NCI-H82 treated with DMSO at 0.1 percent for 48 hours (cell line): ENCODE data around the gene FOXN4.

Experiments
- DNase-seq: peaks from one replicate; lab custom pipeline; 2025; ENCODE audit not compliant: unreplicated experiment; lab: John Stamatoyannopoulos, UW

FOXN4 gene

GRCh38 chr12:109281452-109281851 lies 27.6 kb downstream of the FOXN4 start:
- DNase-seq: no peak

- DNase-seq: no peak
Measured at GRCh38 chr12:109279525-109279924, 29.6 kb downstream of the FOXN4 start.

DNA sequence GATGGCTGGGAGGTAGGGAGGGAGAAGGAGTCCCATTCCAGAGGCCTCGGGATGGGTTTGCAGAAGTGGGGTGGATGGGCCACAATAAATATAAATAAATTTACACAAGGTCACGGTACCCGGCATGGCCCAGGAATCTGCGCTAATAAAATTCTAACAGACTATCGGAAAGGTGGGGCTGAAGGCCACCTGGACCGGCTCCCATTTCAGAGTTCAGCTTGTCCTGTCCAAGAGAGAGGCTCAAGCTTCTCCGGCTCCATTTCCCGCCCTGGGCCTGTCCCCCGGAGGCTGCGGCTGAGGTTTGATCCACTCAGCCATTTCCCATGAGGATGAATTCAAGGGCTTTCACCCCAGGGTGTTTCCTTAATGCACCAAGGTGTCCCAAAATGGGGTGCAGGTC lies 30.2 kb downstream of the FOXN4 start:
- no peak for DNase-seq

GRCh38 chr12:109277899-109278762 lies 31.0 kb downstream of the FOXN4 start:
- peak; percentile 33 for DNase-seq

DNA sequence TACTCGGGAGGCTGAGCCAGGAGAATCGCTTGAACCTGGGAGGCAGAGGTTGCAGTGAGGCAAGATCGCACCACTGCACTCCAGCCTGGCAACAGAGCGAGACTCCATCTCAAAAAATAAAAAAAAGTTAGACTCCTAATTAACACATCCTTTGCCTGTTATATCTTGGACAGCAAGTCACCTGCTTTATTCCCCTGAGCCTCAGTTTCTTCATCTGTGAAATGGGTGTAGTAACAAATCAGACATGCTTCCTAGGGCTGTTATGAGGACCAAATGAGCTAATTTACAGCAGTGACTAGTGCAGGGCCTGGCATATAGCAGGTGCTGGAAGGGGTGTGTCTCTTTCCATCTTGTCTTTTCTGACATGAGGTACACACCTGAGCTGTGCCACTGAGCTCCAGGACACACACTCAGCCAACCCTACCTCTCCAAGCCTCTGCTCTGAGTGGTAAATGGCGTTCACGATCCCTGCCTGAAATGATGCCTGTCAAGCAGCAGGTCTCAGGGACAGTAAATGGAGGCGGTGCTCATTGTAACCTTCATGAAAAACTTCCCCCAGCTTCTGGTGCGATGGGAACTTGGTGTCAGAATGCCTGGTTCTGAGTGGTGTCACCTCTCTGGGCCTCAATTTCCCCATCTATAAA lies 31.7 kb downstream of the FOXN4 start:
- no peak for DNase-seq

GRCh38 chr12:109276160-109276559 lies 32.9 kb downstream of the FOXN4 start:
- no peak for DNase-seq

GRCh38 chr12:109275173-109275572 lies 33.9 kb downstream of the FOXN4 start:
- DNase-seq: no peak

DNA sequence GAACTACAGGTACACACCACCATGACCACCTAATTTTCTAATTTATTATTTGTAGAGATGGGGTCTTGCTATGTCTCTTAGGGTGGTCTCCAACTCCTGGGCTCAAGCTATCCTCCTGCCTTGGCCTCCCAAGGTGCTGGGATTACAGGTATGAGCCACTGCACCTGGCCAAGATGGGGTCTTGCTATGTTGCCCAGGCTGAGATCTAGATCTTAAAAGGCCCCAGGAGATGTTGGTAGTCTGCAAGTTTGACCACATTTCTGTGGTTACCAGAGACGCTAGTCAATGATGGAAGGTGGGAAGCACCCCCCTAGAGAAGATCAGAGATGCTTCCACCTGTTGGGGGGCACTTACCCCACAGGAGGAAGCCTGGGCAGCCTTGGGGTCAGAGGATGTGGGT lies 34.7 kb downstream of the FOXN4 start:
- DNase-seq: no peak

GRCh38 chr12:109273354-109273753 lies 35.7 kb downstream of the FOXN4 start:
- DNase-seq: no peak

DNA sequence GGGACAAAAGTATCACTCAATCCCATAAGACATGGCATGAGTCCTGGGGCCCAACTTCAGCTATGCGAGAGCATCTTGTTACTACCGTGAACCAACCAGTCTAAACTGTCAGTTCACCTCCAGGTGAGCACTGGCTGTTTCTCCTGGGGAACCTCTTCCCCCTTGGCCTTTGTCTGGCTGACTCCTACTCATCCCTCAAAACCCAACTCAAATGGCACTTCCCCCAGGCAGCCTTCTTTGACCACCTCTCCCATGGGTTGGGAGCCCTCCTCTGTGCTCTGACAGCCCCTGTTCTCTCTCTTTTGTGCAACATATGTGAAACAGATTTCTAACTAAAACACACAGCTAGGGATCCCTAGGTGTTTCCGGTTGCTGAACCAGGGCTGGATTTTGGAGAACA lies 37.7 kb downstream of the FOXN4 start:
- no peak for DNase-seq

DNA sequence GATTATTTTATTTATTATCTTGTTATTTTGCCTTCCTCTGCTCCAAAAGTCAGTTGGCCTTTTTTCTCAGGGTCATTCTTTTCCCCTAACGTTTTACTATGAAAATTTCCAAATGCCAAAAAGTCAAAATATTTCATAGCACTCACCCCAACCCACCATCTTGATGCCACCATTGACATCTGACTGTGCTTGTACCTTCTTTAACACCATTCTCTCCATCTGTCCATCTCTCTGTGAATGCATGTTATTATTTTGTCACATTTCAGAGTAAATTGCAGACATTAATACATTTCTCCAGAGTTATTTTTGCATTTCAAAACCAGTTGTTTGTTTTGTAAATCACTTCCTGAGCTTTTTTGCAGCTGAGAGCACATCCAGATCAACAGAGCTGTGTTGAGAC lies 38.6 kb downstream of the FOXN4 start:
- DNase-seq: no peak

GRCh38 chr12:109269428-109269827 lies 39.7 kb downstream of the FOXN4 start:
- DNase-seq: no peak

DNA sequence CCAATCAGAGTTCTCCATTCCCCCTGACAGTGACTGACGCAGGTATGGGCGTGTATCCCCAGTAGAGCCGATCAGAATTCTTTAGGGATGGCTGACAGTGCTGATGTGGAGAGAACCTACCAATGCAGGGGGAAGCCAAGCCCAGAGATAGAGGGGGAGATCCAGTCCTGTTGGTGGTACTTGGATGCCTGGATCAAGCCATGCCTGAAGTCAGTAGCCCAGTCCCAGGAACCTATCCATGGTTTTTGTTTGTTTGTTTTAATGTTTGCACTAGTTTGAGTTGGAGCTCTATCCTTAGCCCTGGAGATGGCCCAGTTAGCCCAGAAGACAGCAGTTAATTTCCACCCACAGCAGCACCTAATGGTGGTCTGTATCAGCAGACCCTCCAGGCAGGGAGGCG lies 40.2 kb downstream of the FOXN4 start:
- DNase-seq: no peak

GRCh38 chr12:109267361-109267760 lies 41.7 kb downstream of the FOXN4 start:
- no peak for DNase-seq

DNA sequence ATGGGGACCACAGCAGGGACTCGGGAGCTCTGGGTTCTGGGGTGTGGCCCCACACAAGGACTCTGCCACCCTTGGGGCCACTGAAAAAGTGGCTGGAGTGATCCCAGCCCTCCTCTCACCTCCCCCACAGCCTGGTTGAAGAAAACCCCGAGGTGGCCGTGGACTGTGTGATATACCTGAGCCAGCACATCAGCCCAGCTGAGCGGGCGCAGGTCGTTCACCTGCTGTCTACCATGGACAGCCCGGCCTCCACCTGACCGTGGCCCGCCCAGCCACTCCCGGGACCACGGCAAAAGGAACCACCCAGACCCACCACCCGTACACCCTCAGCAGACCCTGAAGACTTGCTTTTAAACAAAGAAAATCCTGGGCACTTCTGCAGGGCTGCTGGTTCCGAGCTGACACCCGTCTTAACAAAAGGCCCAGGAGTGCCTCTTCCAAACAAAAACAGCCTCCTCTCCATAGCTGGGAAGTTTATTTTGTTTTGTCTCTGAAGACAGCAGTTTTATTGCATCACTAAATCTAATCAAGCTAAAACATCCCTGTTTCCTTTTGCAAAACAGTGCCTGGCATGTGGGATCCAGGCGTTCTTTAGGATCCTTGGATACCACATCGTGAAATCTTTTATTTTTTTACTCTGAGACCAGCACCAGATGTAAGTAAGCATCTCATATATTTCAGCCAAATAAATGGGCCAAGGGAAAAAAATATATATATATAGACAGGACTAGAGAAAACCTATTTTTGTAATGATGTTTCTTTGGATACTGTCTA lies 42.8 kb downstream of the FOXN4 start:
- DNase-seq: no peak

- DNase-seq: no peak
Measured at GRCh38 chr12:109264943-109265650, 44.0 kb downstream of the FOXN4 start.

DNA sequence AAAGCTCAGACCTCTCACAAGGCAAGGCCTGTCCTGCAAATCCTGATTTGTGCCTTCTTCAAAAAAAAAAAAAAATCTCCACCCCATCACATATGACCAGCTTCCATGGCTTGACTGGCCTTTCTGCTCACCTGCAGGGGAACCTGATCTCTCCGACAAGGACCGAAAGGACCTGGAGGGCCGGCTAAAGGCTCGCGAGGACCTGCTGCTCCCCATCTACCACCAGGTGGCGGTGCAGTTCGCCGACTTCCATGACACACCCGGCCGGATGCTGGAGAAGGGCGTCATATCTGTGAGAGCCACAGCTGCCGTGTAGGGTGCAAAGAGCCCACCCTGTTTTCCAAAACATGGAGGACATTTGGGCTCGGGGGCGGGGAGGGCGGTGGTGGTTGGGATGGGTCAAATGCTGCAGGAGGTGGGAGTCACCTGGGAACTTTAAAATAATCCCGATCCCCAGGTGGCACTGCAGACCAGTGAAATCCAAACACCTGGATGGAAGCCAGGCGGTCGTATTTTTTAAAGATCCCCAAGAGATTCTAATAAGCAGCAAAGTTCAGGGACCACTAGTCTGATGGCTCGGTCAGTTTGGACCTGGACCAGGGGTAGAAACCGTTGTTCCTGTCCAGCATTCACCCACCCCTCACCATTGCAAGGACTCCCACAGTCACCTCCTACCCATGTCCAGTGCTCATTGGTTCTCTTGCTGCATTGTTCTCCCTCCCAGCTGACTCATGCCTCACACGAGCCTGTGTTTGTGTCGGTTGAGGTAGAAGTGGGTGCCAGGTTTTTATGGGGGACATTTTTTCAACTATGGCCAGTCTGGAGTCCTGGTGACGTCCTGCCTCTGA lies 44.8 kb downstream of the FOXN4 start:
- peak; percentile 10 for DNase-seq

GRCh38 chr12:109263439-109263838 lies 45.6 kb downstream of the FOXN4 start:
- no peak for DNase-seq

- no peak for DNase-seq
Measured at GRCh38 chr12:109261939-109262338, 47.1 kb downstream of the FOXN4 start.

GRCh38 chr12:109261087-109261486 lies 48.0 kb downstream of the FOXN4 start:
- DNase-seq: no peak
